ENCODE measurements around the gene SPESP1. TPM values are rescaled to one million over a fixed set of nuclear protein-coding genes. Genes with fewer than 3 reads are reported as not detected.

Gene SPESP1
- total and polyA plus RNA-seq, 2 donors (not counting 3 experiments of a cell fraction or from before 2014, with no cell fraction given): 1.5 to 2.0 TPM

GRCh38 chr15:68984586-68984985, 54.3 kb downstream of the SPESP1 start:
- H3K4me2 ChIP-seq (ENCODE audit: insufficient read depth, low read length): no peak overlapping the region
- BruUV-seq (replicated peaks): no TSS peak
- H3K4me1 ChIP-seq (ENCODE audit: control insufficient read depth, extremely low read depth, insufficient read depth, low read length): no peaks in the 10 kb centered on the region
- CTCF ChIA-PET: no interaction called here
- H2AFZ ChIP-seq (ENCODE audit: low read depth, low read length): no peak overlapping the region
- H3K9ac ChIP-seq (replicated peaks; ENCODE audit: extremely low read depth, insufficient read depth, low read length): no peak overlapping the region
- dilution Hi-C loops (cut with MboI; ENCODE audit: extremely low pct_ligation_motif_present, low sequenced_read_pairs): no loop called here
- H4K20me1 ChIP-seq (replicated peaks; ENCODE audit: control insufficient read depth, extremely low read depth, insufficient read depth, low read length): no peaks in the 10 kb centered on the region
- H3K36me3 ChIP-seq (ENCODE audit: control insufficient read depth in 2 of 2, extremely low read depth in 1 of 2, insufficient read depth in 2 of 2, low read length in 2 of 2): no peaks in the 10 kb centered on the region
- POLR2A ChIA-PET: no interaction called here
- H3K9me3 ChIP-seq (replicated peaks; ENCODE audit: control insufficient read depth, insufficient read depth, low read length): no peaks in the 10 kb centered on the region
- H3K27ac ChIP-seq (ENCODE audit: insufficient read depth, low read depth, low read length): no peak overlapping the region
- DNase-seq (ENCODE audit: low read depth, low spot score): no peak
- H3K79me2 ChIP-seq (ENCODE audit: control insufficient read depth, insufficient read depth, low read length): no peaks in the 10 kb centered on the region
- H3K9me1 ChIP-seq (replicated peaks; ENCODE audit: control insufficient read depth, extremely low read depth, insufficient read depth, low read length): no peaks in the 10 kb centered on the region
- intact Hi-C loops (cut with micrococcal nuclease): no loop called here
- TF ChIP-seq GATA2 (IDR thresholded peaks at IDR 0.05; ENCODE audit: insufficient read depth, insufficient read length, low read depth, low read length) (no peak), JUN (IDR thresholded peaks at IDR 0.05; ENCODE audit: borderline replicate concordance, insufficient read depth, insufficient read length, low read depth) (no peak), POLR2A (IDR thresholded peaks at IDR 0.05; ENCODE audit: low read depth, low read length) (no peak), MYC (IDR thresholded peaks at IDR 0.05; ENCODE audit: low read depth, low read length) (no peak), FOS (IDR thresholded peaks at IDR 0.05; ENCODE audit: borderline replicate concordance, insufficient read depth, low read length) (no peak), EZH2 (IDR thresholded peaks at IDR 0.05; ENCODE audit: borderline replicate concordance, low read depth, low read length, severe bottlenecking) (no peak), CTCF (IDR thresholded peaks at IDR 0.05; ENCODE audit: extremely low read depth in 1 of 2, insufficient read depth in 1 of 2, low read depth in 1 of 2, low read length in 2 of 2) (no peak), POLR2AphosphoS5 (IDR thresholded peaks at IDR 0.05; ENCODE audit: insufficient read depth, low read depth, low read length) (no peak)
- H3K27me3 ChIP-seq (ENCODE audit: control insufficient read depth in 2 of 2, insufficient read depth in 2 of 2, low read length in 2 of 2): peaks cover 0 to 3% of the 10 kb centered on the region in 2 experiments
- no peak for FAIRE-seq
- H3K4me3 ChIP-seq (replicated peaks in 1 of 3; ENCODE audit: insufficient read depth in 1 of 3, low read depth in 1 of 3, low read length in 3 of 3): no peak overlapping the region
